HG03139 (cell line): ENCODE results near the gene GRIK1.

Experiments used
- ATAC-seq: cut with Tn5 transposase; IDR thresholded peaks from one replicate; pipeline ENCODE4 v1.9.1; 2021; ENCODE audit not compliant: unreplicated experiment

The GRIK1 gene

DNA sequence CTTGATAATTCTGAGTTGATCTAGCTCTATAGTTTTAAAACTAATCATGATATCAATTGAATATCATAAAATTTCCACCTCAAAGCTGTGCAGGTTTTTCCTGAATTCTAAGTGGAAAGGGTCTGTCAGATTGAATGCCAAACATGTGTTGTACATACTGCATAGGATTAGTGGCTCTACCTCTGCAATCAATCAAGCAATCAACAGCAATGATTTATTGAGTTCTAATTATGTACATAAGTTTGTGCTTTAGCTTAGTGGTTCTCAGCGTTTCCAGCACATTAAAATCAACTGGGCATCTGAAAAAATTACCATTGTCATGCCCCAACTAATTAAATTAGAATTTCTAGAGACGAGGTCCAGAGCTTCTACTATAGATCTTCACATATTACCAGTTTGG lies 389.6 kb downstream of the GRIK1 start:
- no peak for ATAC-seq

DNA sequence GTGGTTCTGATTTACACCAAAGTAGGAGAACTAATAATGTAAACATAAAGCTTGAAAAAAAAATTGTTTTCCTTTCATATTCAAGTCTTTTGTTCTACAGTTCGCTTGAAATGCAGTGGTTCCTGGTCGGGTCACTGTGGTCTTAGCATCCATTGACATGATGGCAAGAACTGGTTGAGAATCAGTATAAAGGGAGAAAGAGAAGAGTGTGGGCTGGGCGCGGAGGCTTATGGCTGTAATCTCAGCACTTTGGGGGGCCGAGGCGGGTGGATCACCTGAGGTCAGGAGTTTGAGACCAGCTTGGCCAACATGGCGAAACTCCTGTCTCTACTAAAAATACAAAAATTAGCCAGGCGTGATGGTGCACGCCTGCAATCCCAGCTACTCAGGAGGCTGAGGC lies 390.2 kb downstream of the GRIK1 start:
- ATAC-seq: no peak

DNA sequence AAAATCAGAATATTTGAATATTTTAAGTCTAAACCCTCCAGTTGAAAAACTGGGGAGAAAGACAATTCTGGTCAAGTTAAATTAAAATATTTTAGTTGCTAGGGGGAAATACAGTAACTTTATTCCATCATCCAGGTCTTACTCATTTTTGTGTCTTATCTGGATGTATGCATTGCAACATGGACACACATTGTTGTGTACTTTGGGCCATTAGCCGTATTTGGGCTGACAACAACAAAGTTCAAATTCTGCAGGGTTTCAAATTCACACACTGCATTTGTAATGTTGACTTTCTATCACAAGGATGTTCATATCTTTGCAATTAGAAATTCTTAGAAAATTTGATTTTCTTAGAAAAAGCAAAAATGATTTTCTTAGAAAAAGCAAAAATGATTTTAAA lies 391.8 kb downstream of the GRIK1 start:
- ATAC-seq: no peak

DNA sequence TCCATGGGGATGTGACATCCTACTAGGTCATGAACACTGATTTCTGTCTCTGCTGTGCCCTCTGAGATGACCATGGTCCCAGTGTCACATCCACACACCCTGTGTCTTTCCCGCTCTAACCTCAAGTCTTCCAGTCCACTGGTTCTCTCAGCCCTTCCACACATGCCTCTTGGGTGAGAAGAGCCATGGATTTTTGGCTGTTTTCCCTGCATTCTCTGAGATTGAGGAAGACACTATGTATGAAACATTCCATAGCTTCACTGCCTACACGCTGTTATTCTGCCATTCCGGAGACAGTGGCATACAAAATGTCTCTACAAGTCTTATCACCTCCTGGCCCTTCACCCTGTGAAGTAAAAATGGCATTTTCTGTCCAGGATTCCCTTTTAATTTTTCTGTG lies 393.7 kb downstream of the GRIK1 start:
- no peak for ATAC-seq

DNA sequence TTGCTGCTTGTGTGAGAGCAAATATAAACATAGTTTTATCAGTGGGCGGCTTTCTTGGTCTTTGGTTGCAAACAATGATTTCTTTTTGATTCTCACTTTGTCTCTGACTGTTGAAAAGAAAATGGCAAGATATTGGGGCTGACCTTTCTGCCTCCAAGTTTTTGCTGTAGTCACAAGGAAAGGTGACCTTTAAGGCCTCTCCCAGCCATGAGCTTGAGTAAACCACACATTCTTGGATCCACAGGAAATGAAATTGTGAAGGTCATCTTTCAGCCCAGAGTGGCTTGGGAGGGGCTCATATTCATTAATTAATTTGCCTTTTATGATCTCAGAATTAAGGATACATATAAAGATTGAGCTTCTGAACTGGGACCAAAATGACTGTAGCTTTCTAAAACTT lies 399.5 kb downstream of the GRIK1 start:
- no peak for ATAC-seq

DNA sequence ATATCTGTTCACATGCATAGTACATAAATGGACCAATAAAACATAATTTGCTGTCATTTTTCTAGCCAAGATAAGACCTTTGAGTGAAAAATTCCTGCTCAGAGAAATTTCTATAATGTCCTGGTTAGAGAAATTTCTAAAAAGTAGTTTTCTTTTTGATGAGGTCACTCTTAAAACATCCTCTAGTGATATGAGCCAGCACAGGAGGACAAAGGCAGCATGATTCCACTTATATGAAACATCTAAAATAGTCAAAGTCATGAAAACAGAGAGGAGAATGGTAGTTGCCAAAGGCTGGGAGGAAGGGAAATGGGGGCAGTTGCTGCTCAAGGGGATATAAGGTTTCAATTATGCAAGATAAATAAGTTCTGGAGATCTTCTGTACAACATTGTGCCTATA lies 401.7 kb downstream of the GRIK1 start:
- no peak for ATAC-seq

DNA sequence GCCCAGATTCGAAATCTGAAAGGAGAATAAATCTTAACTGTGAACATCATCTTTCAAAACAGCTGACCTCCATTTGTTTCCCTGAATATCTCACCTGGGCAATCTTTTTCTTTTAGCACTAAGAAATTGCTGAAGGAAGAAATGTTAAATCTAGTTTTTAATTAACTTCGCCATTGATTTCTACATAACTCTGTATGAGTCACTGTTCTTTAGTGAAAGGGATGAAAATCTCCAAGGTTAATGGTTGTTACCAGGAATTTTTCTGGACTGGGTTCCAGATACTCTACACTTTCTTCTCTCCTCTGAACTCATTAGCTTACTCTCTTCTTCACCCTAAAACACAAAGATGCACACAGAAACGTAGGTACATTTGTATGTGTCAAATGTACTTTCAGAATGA lies 405.3 kb downstream of the GRIK1 start:
- ATAC-seq: no peak

DNA sequence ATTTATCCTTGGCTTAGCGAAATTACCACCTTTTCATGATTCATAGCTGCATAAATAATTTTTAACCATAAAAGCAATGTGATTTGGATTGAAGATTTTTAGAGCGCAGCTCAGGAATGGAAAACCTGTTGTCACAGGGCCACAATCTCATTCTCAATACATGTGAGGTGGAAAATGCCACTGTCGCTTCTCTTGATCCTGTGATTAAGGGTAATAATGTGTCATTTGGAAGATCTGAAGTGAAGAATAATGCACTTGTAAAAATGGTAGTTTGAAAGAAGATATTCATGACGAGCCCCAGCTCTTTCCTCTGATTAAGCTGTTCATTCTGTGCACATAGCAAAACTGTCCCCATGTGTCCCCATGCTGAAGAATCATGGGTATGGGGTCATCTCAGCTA lies 410.7 kb downstream of the GRIK1 start:
- ATAC-seq: no peak

DNA sequence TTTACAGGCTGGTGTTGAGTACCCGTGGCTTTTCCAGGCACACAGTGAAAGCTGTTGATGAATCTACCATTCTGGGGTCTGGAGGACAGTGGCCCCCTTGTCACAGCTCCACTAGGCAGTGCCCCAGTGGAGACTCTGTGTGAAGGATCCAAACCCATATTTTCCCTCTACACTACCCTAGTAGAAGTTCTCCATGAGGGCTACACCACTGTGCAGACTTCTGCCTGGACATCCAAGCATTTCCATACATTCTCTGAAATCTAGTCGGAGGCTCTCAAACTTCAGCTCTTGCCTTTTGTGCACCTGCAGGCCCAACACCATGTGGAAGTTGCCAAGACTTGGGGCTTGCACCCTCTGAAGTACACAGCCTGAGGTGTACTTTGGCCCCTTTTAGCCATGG lies 413.3 kb downstream of the GRIK1 start:
- ATAC-seq: no peak

DNA sequence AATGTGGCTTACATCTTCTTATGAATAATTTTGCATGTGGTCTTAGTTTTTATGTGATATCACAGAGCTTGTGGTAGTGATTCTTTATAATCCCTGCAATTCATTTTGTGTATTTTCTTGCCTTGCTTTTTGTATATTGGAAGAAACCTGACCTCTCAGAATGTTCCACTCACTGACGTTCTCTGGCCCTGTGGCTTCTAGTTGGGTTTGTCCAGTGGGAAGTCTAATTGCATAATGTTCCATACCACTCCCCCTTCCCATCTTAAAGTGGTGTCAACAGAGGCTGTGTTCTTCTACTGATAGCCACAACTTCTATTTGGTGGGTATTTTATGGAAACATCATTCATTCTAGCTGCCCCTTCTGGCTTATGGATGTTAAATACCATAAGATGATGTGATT lies 415.7 kb downstream of the GRIK1 start:
- no peak for ATAC-seq

DNA sequence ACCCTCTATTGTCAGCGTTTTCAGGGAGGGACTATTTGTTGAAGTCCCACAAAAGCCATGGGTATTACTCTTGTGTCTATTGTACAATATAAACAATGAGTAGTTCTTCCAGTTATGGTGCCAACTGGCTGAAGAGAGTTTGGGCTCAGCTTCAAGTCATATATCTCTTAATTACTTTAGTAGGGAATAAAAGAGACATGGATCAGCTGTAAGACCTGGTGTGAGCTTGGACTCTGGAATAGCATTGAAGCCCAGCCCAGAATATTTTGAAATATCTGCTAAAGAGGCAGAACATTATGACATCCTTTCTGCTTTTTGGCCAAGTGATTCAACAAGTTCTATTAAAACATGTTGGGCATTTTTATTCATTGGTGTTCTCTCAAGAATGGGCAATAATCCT lies 416.1 kb downstream of the GRIK1 start:
- ATAC-seq: no peak

DNA sequence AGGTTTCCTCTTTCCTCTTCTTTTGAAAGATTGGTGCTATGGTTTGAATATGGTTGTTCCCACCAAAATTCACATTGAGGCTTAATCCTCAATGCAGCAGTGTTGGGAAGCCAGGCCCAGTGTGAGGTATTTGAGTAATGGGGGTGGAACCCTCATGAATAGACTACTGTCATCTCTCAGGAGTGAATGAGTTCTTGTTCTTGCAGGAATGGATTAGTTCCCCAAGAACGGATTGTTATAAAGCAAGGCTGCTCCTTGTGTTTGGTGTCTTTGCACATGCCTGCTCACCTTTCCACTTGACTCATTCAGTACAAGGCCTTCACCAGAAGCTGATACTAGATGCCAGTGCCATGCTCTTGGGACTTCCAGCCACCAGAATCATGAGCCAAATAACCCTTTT lies 417.9 kb downstream of the GRIK1 start:
- ATAC-seq: no peak

DNA sequence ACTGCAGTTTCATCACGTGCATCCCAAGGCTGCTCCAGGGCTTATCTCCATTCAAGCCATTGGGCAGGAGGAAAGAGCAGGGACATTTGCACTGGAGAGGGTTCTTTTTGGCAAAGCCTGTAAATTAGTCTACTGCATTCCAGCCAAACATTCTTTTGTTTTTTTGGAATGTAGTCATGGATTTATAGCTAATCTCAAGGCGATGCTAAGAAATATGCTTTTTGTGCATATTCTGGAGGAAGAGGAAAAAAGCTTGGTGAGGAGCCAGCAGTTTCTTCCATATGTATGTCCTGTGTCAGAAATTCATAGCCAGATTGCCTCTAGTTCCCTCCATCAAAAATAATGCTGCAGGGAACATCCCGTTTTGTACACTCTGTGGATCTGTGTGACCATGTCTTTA lies 419.6 kb downstream of the GRIK1 start:
- ATAC-seq: no peak

DNA sequence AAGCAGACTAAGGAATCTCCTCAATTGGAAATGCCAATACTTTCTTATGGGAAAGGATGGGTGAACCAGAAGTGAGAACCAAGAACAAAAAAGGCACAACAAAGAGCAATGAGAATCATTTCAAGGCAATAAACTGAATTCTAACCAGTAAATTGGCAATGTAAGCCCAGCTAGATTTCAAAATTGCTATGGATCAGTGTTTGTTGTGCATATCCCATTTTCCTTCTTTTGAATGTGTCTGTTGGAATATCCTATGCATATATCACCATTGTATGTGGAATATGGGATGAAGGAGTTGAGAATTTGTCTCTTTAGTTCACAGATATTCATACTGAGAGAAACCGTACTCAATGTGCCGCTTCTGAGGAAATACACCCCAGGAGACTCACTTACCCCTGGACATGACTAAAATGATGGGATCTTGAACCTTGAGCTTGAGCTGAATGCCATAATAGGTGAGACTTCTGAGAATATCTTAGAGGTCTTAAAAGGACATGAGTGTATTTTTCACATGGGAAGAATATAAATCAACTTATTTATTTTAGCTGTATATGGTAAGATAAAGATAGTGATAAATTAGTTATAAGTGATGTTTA lies 425.0 kb downstream of the GRIK1 start:
- no peak for ATAC-seq

DNA sequence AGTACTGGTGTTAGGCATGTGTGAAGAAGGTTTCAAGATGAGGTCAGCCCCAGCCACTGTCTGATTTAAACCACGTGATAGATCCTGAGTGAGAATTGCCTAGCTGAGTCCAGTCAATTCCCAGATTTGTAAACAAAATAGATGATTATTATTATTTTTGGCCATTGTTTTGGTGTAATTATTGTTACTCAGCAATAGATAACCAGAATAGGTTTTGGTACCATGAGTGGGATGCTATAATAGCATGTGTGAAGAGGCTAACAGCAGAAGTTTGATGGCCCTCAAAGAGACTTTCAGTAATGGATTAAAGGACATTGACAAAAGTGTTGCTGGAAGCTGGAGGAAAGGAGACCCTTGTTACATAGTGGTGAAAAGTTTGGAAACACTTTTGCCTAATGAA lies 426.3 kb downstream of the GRIK1 start:
- no peak for ATAC-seq

DNA sequence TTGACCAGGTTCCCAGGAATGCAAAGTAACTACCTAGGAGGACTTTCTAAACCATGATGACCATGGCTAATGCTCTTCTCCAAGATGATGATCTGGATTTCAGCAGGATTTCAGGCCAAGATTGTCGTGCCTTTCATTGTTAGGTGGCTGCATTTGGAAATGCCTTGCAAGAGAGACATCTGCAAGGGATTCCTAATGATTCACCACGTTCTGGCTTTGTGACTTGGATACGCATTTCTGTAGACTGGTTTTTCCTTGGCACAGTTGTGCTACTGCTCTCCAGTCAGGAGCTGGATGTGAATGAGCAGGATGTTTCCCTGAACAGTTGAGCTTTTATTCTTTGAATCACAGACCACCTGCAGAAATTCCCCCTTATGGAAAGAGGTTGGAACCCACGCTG lies 428.7 kb downstream of the GRIK1 start:
- no peak for ATAC-seq

DNA sequence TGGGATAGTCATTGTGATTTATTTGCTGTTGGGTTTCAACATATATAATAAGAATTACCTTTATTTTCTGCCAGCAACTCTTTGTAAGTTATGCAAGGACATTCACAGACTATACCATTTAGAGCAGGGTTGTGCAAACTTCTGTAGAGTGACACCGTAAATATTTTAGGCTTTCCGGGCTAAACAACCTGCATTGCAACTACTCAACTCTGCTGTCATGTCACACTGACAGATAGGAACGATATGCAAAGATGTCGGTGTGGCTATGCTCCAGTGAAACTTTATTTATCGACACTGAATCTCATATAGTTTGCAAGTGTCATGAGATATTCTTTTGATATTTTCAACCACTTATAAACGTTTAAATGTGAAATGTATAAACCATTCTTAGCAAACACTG lies 430.7 kb downstream of the GRIK1 start:
- ATAC-seq: no peak

DNA sequence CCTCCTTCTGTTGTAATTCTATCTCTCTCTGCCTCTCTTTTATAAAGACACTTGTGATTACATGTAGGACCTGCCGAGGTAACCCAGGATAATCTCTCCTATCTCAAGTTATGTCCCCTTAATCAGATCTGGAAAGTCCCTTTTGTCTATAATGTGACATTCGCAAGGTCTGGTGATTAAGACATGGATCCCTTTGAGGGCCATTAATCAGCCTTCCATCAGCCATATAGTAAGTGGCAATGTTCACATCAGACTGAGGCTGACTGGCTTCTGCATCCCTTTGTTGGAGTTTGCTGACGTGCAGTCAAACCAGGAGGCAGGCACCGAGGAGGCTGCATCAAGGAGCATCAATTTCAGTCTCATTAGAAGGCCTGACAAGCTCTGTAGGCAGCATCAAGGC lies 431.5 kb downstream of the GRIK1 start:
- ATAC-seq: no peak

DNA sequence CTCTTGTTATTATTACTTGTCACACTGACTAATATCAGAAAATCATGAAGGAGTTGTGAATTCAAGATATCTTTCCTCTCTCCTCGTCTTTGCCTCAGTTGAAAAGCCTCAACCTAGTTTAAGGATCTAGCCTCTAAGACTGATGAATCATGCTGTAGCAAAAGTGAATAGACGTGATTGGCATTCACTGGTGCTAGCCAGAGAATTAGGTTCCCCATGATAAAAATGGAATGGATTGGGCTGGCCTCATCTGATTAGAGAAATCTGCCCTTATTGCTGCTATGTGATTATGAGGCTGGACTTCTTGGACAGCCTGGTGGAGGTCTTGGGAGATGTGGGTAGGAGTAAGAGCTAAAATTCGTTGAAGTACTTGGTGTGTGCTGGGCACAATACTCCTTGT lies 432.8 kb downstream of the GRIK1 start:
- no peak for ATAC-seq

DNA sequence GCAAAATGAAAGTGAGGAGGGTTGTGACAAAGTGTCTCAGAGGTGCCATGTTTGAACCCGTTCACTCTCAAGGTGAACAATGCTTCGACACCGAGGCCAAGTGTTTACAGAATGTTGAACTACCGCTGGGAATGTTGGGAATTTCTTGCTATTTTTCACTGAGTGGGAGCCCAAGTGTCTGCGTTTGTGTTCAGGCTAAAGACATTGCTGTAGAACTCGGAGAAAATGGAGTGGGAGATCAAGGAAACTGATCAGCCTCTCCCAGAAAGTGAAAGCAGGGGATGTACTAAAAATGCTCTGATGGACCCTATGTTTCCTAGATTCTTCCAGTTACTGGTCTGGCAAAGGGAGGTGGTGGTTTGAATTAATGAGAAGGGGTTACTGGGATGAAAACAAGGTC lies 433.6 kb downstream of the GRIK1 start:
- no peak for ATAC-seq

DNA sequence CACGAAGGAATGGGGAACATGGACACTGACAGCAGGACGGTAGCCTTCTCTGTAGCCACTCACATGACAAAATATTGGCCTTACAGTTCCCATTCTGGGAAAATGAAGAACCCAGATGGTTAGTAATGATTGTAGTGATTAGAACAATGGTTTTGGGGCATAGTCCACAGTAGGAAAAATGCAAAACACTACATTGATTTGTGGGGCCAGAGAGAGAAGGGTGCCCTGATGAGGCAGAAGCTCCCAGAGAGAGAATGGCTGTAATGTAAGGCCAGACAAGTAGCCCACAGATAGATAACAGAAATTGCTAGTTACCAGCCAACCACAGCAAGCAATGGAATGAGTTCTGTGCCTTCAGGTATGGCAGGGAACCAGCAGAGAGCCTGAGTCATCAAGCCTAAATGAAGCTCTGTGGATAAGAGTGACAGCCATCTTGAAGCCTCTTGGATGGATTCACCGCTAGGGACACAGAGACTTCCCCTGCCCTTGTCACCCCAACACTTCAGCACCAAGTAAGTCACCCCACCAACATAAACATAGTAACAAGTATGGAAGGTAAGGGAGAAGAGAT lies 435.0 kb downstream of the GRIK1 start:
- no peak for ATAC-seq

DNA sequence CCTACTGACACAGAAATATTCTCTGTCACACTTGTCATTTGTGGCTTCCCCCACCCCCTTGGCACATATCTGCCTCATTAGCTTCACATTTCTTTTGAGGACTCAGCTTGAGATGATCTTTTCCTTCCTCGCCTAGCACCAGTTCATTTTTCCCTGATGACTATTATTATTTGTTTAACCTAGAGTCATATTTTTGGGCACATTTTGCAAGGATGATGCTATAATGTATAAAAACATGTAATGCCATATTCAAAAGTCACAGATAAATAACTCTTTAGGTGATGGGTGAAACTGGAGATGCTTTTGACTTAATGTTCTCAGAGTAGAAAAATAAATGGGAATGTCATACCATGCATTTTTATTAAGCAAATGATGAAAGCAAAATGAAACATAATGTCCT lies 438.3 kb downstream of the GRIK1 start:
- ATAC-seq: no peak

DNA sequence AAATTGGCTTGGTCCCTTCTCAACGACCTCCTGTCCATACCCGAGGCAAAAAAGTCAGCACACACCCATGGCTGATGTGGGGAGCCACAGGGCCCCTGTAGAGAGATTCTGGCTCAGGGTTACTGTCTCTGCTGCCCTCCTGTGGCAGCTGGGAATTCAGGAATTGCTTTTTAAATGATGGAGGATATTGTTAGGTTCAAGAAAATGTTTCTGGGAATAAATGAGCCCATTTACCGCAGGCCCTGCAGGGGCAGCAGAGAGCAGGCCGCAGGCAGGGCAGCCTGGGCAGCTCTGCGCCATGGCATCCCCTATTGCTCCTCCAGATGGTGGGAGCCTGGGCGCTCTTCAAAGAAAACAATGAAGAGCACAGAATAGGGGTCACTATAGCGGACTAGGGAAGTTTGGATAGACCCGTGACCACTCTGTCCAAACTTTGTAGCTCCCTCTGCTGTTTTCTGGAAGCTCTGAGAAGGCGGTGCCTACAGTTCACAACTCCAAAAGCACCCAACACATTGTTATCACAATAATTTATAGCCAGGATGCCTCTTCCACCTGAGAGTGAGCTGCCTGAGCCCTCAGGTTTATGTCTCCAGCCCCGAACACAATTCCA lies 440.0 kb downstream of the GRIK1 start:
- no peak for ATAC-seq
